Calu3 (cell line): ENCODE data around the gene PCMTD2. TPM values are rescaled to one million over a fixed set of nuclear protein-coding genes. Genes with fewer than 3 reads are reported as not detected.

ENCODE experiments used
- BruUV-seq: library from RNA; stranded (reverse); fragments of 400-500 nt; replicated peaks from 2 replicates; lab custom pipeline; 2021; lab: Mats Ljungman, UMichigan
- CTCF ChIA-PET: fragments of 300-600 bp; sonication (Branson Sonifier 250); formaldehyde crosslinking; loops from one replicate; lab custom pipeline; 2022; ENCODE audit warnings: antibody characterized with exemption; lab: Charles Lee
- DNase-seq: peaks from one replicate; pipeline ENCODE4 v3.0.0; 2022
- H3K27ac Mint-ChIP-seq: one replicate; pipeline ENCODE4 v1.8.0; 2022; ENCODE audit warnings: mixed read lengths; ENCODE audit not compliant: unreplicated experiment
- H3K27me3 Mint-ChIP-seq: one replicate; pipeline ENCODE4 v1.8.0; 2022; ENCODE audit warnings: mixed read lengths; ENCODE audit not compliant: unreplicated experiment
- H3K36me3 Mint-ChIP-seq: one replicate; pipeline ENCODE4 v1.8.0; 2022; ENCODE audit warnings: mild to moderate bottlenecking, moderate library complexity, mixed read lengths; ENCODE audit not compliant: insufficient read depth, unreplicated experiment
- H3K4me1 Mint-ChIP-seq: one replicate; pipeline ENCODE4 v1.8.0; 2022; ENCODE audit warnings: mild to moderate bottlenecking, low read depth, mixed read lengths; ENCODE audit not compliant: unreplicated experiment
- H3K4me3 Mint-ChIP-seq: one replicate; pipeline ENCODE4 v1.8.0; 2022; ENCODE audit warnings: mild to moderate bottlenecking, low read depth, moderate library complexity, mixed read lengths; ENCODE audit not compliant: unreplicated experiment
- H3K9me3 Mint-ChIP-seq: one replicate; pipeline ENCODE4 v1.8.0; 2022; ENCODE audit warnings: low read depth, mixed read lengths; ENCODE audit not compliant: unreplicated experiment
- intact Hi-C: fragments of 100-400 bp; cut with micrococcal nuclease; formaldehyde crosslinking; loops from one replicate; pipeline ENCODE4 v1.10.0; 2022; ENCODE audit not compliant: unreplicated experiment
- total RNA-seq: library from RNA; stranded (reverse); gene quantifications from 2 replicates; pipeline ENCODE4 v1.2.3, GENCODE V29; 2022
- TF ChIP-seq, protein P1 (sequence below): fragments of 200-600 bp; IDR thresholded peaks from one replicate; pipeline ENCODE4 v1.8.0; 2022; ENCODE audit warnings: antibody characterized with exemption; ENCODE audit not compliant: unreplicated experiment

The PCMTD2 gene
- total RNA-seq, 1 experiment from 2014 or later, result 62.2 TPM

DNA sequence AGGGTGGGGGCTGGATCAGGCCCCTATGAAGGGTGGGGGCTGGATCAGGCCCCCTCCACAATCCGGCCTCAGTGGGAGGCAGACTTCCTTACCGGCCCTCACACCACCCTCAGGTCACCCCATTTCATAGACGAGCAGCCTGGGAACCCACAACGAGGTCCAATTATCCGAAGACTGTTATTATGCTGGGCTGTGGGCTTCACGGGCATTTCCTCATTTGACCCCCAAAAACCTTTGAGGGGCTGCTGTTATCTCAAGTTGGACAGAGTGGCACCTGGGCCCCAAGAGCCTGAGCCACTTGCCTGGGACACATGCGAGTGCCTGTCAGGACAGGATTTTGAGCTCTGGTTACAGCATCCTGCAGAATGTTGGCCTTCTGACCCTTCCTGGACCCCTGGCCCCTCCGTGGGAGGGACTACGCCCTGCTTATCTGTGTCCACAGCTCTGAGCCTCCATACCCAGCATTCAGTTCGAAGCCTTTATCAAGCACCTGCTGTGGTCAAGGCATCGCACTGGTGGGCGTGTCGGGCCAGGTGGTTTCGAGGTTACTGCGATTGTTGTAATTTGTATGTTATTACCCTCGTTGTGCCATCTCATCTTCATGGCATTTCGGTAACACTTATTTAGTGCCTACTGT, 34.5 kb upstream of the PCMTD2 start:
- TF ChIP-seq, protein P1, sequence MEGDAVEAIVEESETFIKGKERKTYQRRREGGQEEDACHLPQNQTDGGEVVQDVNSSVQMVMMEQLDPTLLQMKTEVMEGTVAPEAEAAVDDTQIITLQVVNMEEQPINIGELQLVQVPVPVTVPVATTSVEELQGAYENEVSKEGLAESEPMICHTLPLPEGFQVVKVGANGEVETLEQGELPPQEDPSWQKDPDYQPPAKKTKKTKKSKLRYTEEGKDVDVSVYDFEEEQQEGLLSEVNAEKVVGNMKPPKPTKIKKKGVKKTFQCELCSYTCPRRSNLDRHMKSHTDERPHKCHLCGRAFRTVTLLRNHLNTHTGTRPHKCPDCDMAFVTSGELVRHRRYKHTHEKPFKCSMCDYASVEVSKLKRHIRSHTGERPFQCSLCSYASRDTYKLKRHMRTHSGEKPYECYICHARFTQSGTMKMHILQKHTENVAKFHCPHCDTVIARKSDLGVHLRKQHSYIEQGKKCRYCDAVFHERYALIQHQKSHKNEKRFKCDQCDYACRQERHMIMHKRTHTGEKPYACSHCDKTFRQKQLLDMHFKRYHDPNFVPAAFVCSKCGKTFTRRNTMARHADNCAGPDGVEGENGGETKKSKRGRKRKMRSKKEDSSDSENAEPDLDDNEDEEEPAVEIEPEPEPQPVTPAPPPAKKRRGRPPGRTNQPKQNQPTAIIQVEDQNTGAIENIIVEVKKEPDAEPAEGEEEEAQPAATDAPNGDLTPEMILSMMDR, result no peak
- H3K4me1 Mint-ChIP-seq, result peaks cover 26% of the 10 kb centered on the region
- no peak overlapping the region for H3K27ac Mint-ChIP-seq
- H3K27me3 Mint-ChIP-seq, result peaks cover 39% of the 10 kb centered on the region
- H3K9me3 Mint-ChIP-seq, result no peaks in the 10 kb centered on the region
- DNase-seq, result no peak
- peaks cover under 1% of the 10 kb centered on the region for H3K36me3 Mint-ChIP-seq
- no TSS peak for BruUV-seq
- H3K4me3 Mint-ChIP-seq, result no peak overlapping the region
- CTCF ChIA-PET, result no interaction called here
- intact Hi-C loops, result no loop called here

DNA sequence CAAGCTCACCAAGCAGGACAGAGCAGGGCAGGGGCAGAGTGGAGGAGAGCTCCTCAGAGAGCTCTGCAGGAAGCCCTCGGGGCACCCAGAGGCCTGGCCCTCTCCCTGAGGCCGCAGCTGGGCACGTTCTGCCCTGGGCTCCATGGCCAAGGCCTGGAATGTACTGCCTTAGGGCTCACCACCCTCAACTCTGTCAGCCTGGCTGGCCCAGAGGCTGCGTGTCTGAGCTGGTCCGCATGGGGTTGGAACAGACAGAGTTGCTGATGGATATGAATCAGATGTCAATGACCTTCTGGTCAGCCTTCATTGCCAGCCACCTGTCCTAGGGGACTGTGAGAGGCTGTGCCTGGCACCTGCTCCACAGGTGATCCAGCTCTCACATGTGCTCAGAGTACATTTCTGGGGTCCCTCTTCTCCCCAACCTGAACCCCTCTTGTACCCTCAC, 33.2 kb upstream of the PCMTD2 start:
- CTCF ChIA-PET, result interaction anchor here (0.5 kb wide), 1 partner anchor 52 kb away, joined by 3 read pairs; no protein-coding TSS in a partner anchor
- Mint-ChIP-seq H3K9me3 (no peaks in the 10 kb centered on the region), H3K4me3 (no peak overlapping the region), H3K27me3 (peaks cover 52% of the 10 kb centered on the region), H3K27ac (no peak overlapping the region), H3K36me3 (peaks cover 4% of the 10 kb centered on the region), H3K4me1 (peaks cover 26% of the 10 kb centered on the region)
- TF ChIP-seq, protein P1, result no peak
- intact Hi-C loops, result no loop called here
- DNase-seq, result peak; percentile 45
- BruUV-seq, result no TSS peak

DNA sequence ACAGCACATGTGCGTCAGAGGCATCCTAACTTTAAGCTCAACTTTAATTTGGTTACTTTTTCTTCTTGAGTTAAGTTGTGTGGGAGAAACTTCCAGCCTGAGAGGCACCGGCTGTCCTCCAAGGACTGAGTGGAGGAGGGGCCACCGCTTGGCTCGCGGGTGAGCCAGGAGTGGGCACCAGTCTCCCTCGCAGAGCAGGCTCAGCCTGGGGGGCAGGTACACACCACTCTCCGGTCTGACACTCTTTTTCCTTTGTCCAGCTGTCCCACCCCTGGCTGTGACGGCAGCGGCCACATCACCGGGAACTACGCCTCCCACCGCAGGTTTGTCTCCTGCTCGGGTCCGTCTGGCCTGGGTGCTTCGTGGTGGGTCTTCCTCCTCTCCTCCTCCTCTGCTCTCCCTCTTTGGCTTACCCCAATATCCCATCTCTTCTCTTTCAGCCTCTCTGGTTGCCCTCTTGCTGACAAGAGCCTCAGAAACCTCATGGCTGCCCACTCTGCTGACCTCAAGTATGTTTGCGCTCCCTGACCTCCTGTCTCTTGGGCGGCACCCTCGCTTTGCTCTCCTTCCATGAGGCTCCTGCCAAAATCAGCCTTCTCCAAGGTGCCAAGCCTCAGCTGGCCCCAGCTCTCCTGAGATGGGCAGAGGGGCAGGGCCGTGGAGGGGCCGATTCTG, 32.6 kb upstream of the PCMTD2 start:
- intact Hi-C loops, result no loop called here
- no peak overlapping the region for H3K27ac Mint-ChIP-seq
- peaks cover 4% of the 10 kb centered on the region for H3K36me3 Mint-ChIP-seq
- H3K27me3 Mint-ChIP-seq, result peaks cover 59% of the 10 kb centered on the region
- H3K4me3 Mint-ChIP-seq, result no peak overlapping the region
- H3K4me1 Mint-ChIP-seq, result peaks cover 26% of the 10 kb centered on the region
- BruUV-seq, result no TSS peak
- H3K9me3 Mint-ChIP-seq, result no peaks in the 10 kb centered on the region
- CTCF ChIA-PET, result interaction anchor here (0.5 kb wide), 2 partner anchors 21 to 53 kb away, joined by 3 read pairs; no protein-coding TSS in a partner anchor
- TF ChIP-seq, protein P1, result no peak
- no peak for DNase-seq

DNA sequence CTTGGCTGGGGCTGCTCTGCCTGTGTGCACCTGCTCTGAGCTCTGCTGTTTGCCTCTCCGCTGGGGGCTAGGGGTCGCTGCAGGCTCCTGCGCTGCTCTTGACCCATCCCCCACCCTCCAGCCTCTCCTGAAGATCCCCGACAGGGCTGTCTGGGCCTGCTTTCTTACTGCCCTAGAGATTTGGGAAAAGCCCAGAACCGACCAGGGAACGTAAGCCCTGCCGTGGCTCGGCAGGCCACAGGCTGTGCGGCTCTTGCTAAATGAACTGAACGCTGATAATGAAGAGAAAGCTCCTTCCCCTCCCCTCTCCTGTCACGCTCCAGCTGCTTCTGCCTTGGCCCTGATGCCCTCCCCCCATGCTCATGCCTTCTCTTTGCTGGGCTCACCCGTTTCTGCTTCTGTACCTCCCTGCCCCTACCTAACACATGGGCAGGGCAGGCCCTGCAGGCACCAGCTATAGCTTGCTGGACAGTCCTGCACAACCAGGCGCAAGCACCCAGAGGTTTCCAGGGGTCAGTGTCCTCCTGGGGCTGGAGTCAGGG, 32.0 kb upstream of the PCMTD2 start:
- H3K4me3 Mint-ChIP-seq, result no peak overlapping the region
- peaks cover 4% of the 10 kb centered on the region for H3K36me3 Mint-ChIP-seq
- H3K9me3 Mint-ChIP-seq, result no peaks in the 10 kb centered on the region
- no peak overlapping the region for H3K27ac Mint-ChIP-seq
- TF ChIP-seq, protein P1, result no peak
- H3K4me1 Mint-ChIP-seq, result peaks cover 26% of the 10 kb centered on the region
- DNase-seq, result no peak
- CTCF ChIA-PET, result interaction anchor here (1.3 kb wide), 1 partner anchor 32 kb away, joined by 4 read pairs; the partner anchor contains the start of gene PCMTD2
- BruUV-seq, result no TSS peak
- intact Hi-C loops, result no loop called here
- H3K27me3 Mint-ChIP-seq, result peaks cover 59% of the 10 kb centered on the region
